ENCODE data around the gene KCNK10.

KCNK10 gene

DNA sequence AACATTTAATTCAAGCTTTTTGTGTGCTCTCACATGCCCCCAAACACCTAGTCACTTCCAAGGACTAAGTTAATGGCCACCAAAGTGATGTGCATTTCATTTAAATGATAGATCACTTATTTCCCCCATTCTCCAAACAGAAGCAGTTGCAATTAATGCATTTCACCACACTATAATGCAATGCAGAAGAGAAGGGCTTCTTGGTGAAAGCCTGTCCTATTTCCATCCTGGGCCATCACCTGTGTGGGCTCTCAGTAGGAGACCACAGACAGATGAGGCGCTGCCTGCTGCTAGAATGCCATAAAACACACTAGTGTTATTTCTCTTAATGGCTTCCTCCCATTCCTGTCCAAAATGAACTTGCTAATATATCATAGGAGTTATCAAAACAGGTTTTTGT, 166.9 kb downstream of the KCNK10 start:
- no peak for TF ChIP-seq CTCF (IDR thresholded peaks at IDR 0.05; ENCODE audit: borderline replicate concordance, insufficient read depth, low read depth, low read length)
- no peak overlapping the region for H3K4me3 ChIP-seq (ENCODE audit: low read depth, low read length)

DNA sequence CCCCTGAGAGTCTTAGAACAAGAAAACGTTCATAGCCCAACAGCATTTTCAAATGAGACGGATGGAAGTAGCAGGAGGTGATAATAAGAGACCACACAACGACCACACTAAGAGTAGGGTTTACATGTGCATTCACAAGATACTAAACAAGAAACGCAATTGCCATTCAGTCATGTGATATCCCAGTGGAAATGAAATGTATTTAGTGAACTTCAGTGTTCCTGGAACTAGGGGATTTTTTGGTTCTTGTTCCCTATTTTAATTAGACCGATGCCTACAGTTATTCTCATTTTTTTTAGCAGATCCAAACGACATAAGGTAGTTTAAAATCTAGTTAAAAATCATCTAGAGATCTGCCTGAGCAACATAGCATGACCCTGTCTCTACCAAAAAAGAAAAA, 168.1 kb downstream of the KCNK10 start:
- no peak overlapping the region for H3K4me3 ChIP-seq (ENCODE audit: low read depth, low read length)
- TF ChIP-seq CTCF (IDR thresholded peaks at IDR 0.05; ENCODE audit: borderline replicate concordance, insufficient read depth, low read depth, low read length), result no peak

DNA sequence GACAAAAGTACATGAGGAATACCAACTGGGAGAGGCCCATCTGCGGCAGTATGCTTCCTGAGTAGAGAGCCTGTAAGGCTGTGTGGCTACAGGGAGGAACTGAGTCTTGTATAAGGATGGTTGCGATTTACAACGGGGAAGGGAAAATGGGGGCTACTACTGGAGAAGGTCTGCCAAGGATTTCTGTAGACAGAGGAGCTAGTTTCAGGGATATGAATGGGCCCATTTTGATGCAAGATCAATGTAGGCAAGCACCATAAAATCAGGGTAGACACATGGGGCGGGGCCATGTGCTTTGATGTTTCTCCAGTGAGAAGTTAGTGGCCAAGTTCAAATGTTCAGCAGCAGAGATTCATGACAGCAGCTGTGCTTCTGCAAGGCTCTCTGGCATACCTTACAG, 168.7 kb downstream of the KCNK10 start:
- no peak for TF ChIP-seq CTCF (IDR thresholded peaks at IDR 0.05; ENCODE audit: borderline replicate concordance, insufficient read depth, low read depth, low read length)

GRCh38 chr14:88146881-88147649, 176.0 kb downstream of the KCNK10 start:
- H3K4me3 ChIP-seq (ENCODE audit: low read depth, low read length), result no peak overlapping the region
- no peak for TF ChIP-seq CTCF (IDR thresholded peaks at IDR 0.05; ENCODE audit: borderline replicate concordance, insufficient read depth, low read depth, low read length)

More for the DNA sequence above, 168.7 kb downstream of the KCNK10 start:
- H3K4me3 ChIP-seq (ENCODE audit: low read depth, low read length), result no peak overlapping the region

- H3K4me3 ChIP-seq (ENCODE audit: low read depth, low read length), result no peak overlapping the region
- TF ChIP-seq CTCF (IDR thresholded peaks at IDR 0.05; ENCODE audit: borderline replicate concordance, insufficient read depth, low read depth, low read length), result no peak
Measured at GRCh38 chr14:88143810-88144209, 179.3 kb downstream of the KCNK10 start.

- no peak for TF ChIP-seq CTCF (IDR thresholded peaks at IDR 0.05; ENCODE audit: borderline replicate concordance, insufficient read depth, low read depth, low read length)
- no peak overlapping the region for H3K4me3 ChIP-seq (ENCODE audit: low read depth, low read length)
Measured at GRCh38 chr14:88142997-88143396, 180.1 kb downstream of the KCNK10 start.

DNA sequence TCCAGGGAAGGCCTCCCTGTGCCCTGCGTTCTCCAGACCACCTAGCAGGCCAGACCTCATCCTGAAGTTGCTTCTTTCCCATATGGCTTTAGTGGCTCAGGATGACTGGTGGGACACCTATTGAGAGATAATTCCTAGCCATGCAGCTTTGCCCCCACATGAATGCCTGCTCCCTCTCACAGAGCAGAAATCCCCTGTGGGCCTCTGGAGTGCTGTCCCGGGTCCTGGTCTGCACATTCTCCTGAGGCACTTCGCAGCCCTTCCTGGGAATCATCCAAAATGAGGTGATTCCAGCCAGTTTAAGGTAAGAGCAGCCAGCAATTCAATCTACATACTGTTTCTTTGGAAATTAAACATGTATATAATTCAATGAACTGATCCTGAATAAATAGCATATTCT, 182.2 kb downstream of the KCNK10 start:
- no peak for TF ChIP-seq CTCF (IDR thresholded peaks at IDR 0.05; ENCODE audit: borderline replicate concordance, insufficient read depth, low read depth, low read length)
- H3K4me3 ChIP-seq (ENCODE audit: low read depth, low read length), result no peak overlapping the region

All from GM12875 (cell line).